Thyroid gland (tissue), 4 donors: ENCODE data around the gene C16orf86.
A peak's percentile ranks its signal among the peaks of the same experiment; 100 is the strongest.

Source experiments
- CTCF ChIP-seq, 6 experiments: fragments of 200-600 bp in 3 of 6; fragments of 450-650 bp in 3 of 6; sonication (generic) in 3 of 6; IDR thresholded peaks; one replicate each; pipeline ENCODE4 v1.5.1; 2016 to 2019; ENCODE audit warnings: antibody characterized with exemption in 6 of 6, mild to moderate bottlenecking in 2 of 6, inconsistent platforms in 1 of 6, moderate library complexity in 1 of 6
- POLR2A ChIP-seq, 2 donors: fragments of 450-650 bp; IDR thresholded peaks; one replicate each; pipeline ENCODE4 v1.6.1; 2017; ENCODE audit warnings: antibody characterized with exemption in 2 of 2, mild to moderate bottlenecking in 2 of 2, moderate library complexity in 1 of 2

- TF ChIP-seq CTCF (IDR thresholded peaks at IDR 0.05) (peak; percentile 44 to 85 (median 78)), POLR2A (IDR thresholded peaks at IDR 0.05) (no peak)
These were observed 6.4 kb downstream of the C16orf86 start for GRCh38 chr16:67672739-67673662.
